ENCODE data around the gene GFI1.
"Not testable (repeated sequence)": the region's sequence is repeated elsewhere in the genome, so short reads cannot be mapped to it uniquely, and the experiment has no call there.

GFI1 gene

DNA sequence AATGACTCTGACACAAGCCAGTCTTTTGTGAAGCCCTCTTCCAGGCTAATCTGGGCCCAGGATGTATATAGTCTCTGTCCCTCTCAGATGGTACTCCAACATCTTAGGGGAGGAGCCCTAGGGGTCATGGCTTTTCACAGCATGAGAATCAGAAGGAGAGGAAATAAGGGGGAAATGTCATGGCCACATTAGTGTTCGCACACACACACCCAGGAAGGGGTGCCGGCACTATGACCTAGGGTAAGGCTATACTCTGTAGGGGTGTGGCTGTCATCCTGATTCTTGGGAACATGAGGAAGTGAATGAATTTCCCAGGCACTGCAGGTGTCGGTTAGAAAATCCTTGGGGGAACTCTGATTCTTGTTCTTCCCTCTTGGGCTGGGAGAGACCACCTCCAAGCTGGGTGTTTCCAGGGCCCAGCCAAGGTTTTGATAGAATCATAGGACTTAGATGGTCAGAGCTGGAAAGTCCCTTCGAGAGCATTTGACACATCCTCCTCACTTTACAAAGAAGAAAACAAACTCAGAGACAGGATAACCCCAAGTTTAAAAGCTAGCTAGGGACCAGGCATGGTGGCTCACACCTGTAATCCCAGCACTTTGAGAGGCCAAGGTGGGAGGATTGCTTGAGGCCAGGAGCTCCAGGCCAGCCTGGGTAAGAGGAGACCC is 22.0 kb downstream of the GFI1 start:
- DNase-seq: no peak

GRCh38 chr1:92461364-92462097 is 25.2 kb downstream of the GFI1 start:
- no peak for DNase-seq

GRCh38 chr1:92459871-92460320 is 26.8 kb downstream of the GFI1 start:
- DNase-seq: no peak

- no peak for DNase-seq
These were observed 28.6 kb downstream of the GFI1 start for GRCh38 chr1:92458146-92458545.

DNA sequence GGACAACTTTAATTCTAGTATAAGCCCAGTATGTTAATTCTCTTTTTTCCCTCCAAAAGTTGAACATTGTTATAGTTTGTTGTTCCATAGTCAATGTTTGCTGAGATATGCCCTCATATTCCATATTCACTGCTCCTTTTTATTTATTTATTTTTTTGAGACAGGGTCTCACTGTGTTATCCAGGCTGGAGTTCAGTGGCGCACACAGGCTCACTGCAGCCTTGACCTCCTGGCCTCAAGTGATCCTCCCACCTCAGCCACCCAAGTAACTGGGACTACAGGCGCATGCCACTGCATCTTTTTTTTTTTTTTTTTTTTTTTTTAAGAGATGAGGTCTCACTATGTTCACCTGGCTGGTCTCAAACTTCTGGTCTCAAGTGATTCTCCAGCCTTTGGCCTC is 38.7 kb downstream of the GFI1 start:
- DNase-seq: no peak

DNA sequence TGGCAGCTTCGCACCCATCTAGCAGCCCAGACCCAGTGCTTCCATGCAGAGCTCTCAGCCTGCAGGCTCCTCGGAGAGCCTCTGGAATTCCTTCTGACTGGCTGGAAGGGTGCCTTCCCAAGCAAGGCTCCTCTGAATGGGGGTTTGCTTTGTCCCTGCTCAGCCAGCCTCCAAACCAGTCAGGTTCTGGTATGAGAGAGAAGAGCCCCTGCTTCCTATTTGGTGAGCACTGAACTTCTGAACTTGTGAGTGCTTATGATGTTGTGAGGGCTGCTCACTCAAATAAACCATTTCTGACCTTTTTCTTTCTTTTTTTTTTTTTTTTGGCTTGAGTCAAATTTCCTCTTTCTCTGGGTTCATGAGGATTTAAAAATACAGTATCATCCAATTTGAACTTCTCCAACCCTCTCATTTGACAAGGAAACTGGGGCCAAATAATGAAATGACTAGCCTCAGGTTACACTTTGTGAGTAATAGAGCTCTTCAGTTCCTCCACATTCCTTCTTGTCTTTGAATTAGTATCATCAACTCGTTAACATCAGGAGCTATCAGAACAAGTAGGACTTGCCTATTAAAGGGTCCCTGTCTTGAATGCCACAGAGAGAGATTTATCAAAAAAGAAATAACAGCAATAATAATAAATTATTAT is 39.6 kb downstream of the GFI1 start:
- no peak for DNase-seq

DNA sequence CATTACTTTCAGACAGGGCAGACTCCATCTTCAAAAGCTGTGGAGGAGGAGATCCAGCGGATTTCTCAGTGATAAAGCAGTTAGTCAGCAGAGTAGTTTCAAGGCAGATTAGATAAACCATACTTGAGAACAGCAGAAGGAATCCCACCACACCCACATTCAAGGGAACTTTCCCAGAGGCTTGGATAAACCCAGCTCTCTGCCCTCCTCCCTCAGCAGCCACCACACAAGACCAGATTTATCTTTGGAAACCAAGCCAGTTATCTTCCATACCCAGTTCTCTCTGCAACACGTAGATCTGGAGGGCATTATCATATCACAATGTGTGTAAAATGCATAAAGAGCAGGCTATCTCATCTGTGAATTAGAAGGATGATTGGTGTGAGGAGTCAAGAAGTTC is 40.2 kb downstream of the GFI1 start:
- no peak for DNase-seq

DNA sequence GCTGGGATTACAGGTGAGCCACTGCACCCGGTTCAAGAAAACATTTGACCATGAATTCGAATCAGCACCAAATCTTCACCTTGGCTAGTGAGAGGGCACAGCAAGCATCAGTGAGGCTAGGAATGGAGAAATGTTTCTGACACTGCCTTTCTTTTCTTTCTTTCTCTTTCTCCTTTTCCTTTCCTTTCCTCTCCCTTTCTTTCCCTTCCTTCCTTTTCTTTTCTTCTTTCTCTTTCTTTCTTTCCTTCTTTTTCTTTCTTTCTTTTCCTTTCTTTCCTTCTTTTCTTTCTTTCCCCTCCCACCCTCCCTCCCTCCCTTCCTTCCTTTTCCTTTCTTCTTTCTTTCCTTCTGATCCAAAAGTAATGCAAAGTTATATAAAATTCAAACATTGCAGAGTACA is 40.9 kb downstream of the GFI1 start:
- no peak for DNase-seq

GRCh38 chr1:92444351-92444750 is 42.4 kb downstream of the GFI1 start:
- no peak for DNase-seq

GRCh38 chr1:92443893-92444292 is 42.8 kb downstream of the GFI1 start:
- DNase-seq: no peak

DNA sequence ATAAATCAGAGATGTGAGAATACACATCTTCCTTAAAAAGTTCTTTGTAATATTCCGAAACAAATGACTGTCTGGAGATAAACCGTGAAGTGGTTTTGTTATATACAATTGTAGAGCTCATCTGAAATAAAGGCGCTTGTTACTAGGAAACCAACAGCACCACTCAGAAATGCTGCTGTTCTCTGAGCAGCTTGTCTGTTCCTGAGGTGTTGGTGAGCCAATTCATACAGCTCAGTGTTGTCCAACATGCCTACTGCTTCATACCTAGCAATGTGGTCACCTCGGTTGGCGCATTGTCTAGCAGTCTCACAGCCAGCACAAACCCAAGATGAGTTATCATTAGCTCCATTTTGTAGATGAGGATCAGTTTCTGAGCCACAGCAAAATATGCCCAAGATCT is 44.4 kb downstream of the GFI1 start:
- DNase-seq: peak; percentile 47

GRCh38 chr1:92441697-92442342 is 44.9 kb downstream of the GFI1 start:
- DNase-seq: peak; percentile 84

DNA sequence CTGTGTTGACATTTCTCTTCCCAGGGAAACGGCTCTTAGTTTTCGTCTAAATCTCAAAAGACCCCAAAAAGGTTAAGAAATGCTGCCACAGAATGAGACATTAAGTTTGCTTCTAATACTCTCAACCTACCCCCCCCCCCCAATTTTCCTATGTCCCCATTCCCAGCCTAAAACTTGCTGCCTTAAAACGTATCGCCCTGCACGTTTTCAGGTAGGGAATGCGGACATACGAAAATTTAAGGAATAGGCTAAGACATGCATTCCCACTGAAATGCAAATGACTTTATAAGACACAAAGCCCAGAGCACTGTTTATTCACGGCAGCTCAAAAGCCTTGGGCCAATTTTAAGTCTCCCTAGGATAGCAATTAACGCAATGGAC is 45.4 kb downstream of the GFI1 start:
- DNase-seq: no peak

GRCh38 chr1:92439291-92439690 is 47.4 kb downstream of the GFI1 start:
- no peak for DNase-seq

DNA sequence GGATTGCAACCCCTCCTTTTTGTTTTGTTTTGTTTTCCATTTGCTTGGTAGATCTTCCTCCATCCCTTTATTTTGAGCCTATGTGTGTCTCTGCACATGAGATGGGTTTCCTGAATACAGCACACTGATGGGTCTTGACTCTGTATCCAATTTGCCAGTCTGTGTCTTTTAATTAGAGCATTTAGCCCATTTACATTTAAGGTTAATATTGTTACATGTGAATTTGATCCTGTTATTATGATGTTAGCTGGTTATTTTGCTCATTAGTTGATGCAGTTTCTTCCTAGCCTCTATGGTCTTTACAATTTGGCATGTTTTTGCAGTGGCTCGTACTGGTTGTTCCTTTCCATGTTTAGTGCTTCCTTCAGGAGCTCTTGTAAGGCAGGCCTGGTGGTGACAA is 52.2 kb downstream of the GFI1 start:
- not testable (repeated sequence) for DNase-seq

DNA sequence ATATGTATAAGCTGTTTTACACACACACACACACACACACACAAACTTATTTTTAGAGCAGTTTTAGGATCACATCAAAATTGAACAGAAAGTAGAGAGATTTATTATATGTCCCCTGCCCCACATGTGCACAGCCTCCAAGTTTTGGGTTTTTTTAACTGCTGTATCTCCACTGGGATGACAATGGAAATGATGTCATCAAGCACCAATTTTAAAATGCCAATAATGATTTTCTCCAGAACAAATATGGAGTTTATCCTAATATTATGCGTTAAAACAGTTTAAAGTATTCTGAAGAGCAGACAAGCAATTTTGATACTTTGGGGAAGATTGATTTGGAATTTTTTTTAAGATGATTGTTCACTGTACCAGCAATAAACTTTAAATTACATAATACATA is 56.7 kb downstream of the GFI1 start:
- DNase-seq: no peak

DNA sequence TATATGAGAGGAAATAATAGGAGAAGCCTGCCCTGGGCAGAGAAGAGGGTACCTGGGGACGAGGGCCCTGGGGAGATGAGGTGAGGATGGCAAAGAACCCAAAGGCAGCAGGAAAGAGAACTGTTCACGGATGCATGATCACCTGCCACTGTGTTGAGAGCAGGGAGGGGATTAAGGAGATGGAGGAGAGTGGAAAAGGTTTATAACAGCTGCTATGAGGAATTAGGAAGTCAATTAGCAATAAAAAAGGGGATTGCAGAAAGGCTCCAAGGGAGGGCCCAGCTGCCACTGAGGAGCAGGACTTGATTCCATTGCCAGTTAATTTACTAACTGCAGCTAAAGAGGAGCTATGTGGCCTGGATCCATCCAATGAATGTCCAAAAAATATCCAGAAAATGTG is 61.1 kb downstream of the GFI1 start:
- DNase-seq: no peak

All from COR-L47 (cell line).